A673 (cell line): ENCODE measurements around the gene MGST2.

Experiments
- CTCF ChIP-seq: fragments of 300-800, 200-600 bp; sonication (generic); conservative IDR thresholded peaks from 2 replicates; pipeline ENCODE4 v1.5.1; 2017; ENCODE audit warnings: low read depth, mild to moderate bottlenecking, antibody characterized with exemption, low read length, moderate library complexity, mixed read lengths
- EZH2 ChIP-seq: fragments of 200-600 bp; sonication (generic); IDR thresholded peaks from 2 replicates; pipeline ENCODE4 v1.6.1; 2017; ENCODE audit warnings: borderline replicate concordance, low read depth, mild to moderate bottlenecking, mixed read lengths, antibody characterized with exemption, low read length; ENCODE audit not compliant: poor library complexity, severe bottlenecking

- TF ChIP-seq CTCF (no peak), EZH2 (no peak)
Observed at GRCh38 chr4:139736274-139736660, 70.6 kb downstream of the MGST2 start.
